ENCODE data around the gene KSR1.
"Not testable (repeated sequence)": the region's sequence is repeated elsewhere in the genome, so short reads cannot be mapped to it uniquely, and the experiment has no call there.

Gene KSR1

DNA sequence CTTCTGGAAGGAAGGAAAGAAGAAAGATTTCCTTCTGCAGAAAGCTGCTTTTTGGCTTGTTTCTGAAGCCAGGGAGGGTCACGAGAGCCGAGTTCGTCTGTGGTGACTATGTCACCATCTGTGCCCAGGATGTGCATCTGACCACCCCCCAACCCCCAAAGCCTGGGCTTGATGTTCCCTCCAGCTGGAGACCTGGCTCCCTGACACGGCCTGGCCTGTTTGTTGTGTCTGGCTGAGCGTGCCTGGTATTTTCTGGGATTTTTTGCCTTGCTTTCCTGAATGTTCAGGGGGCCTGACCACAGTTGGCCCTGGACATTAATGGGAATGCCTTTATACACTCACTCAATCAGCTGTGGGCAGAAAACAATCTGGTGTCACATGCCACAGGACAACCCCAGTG lies 213.6 kb downstream of the KSR1 start:
- DNase-seq = no peak

- no peak for DNase-seq
These were observed 214.7 kb downstream of the KSR1 start for GRCh38 chr17:27670791-27671590.

GRCh38 chr17:27671591-27671910 lies 215.3 kb downstream of the KSR1 start:
- no peak for DNase-seq

- not testable (repeated sequence) for DNase-seq
These were observed 215.8 kb downstream of the KSR1 start for GRCh38 chr17:27671977-27672480.

- no peak for DNase-seq
These were observed 218.1 kb downstream of the KSR1 start for GRCh38 chr17:27674335-27674734.

Measured in GF-D8 (cell line).